HG02588 (cell line): ENCODE measurements around the gene UBD.

Source experiments
- ATAC-seq: cut with Tn5 transposase; IDR thresholded peaks from one replicate; pipeline ENCODE4 v1.9.1; 2021; ENCODE audit warnings: mild to moderate bottlenecking, moderate library complexity; ENCODE audit not compliant: unreplicated experiment

The UBD gene

GRCh38 chr6:29524044-29524443, 35.5 kb downstream of the UBD start:
- ATAC-seq: no peak

- no peak for ATAC-seq
These were observed 37.3 kb downstream of the UBD start for GRCh38 chr6:29522227-29522626.

GRCh38 chr6:29521006-29521680, 38.4 kb downstream of the UBD start:
- ATAC-seq: no peak

DNA sequence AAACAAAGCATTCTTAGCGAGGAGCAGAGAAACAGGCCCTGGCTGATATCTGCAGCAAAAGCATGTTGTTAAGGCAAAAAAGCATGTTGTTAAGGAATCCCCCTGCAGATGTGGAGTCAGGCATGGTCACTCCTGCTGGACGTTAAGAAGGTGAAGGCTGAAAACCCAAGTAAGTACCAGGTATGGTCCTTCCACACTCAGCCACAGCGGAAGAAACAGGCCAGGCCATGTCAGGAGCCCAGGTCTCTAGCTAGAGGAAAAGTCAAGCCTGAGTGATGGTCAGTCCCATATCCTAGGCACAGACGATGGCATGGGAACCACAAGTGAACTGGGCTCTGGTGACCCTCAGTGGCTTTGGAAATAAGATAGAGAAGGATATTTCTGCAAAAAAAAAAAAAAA, 39.3 kb downstream of the UBD start:
- ATAC-seq: no peak

GRCh38 chr6:29519291-29520010, 40.1 kb downstream of the UBD start:
- no peak for ATAC-seq

DNA sequence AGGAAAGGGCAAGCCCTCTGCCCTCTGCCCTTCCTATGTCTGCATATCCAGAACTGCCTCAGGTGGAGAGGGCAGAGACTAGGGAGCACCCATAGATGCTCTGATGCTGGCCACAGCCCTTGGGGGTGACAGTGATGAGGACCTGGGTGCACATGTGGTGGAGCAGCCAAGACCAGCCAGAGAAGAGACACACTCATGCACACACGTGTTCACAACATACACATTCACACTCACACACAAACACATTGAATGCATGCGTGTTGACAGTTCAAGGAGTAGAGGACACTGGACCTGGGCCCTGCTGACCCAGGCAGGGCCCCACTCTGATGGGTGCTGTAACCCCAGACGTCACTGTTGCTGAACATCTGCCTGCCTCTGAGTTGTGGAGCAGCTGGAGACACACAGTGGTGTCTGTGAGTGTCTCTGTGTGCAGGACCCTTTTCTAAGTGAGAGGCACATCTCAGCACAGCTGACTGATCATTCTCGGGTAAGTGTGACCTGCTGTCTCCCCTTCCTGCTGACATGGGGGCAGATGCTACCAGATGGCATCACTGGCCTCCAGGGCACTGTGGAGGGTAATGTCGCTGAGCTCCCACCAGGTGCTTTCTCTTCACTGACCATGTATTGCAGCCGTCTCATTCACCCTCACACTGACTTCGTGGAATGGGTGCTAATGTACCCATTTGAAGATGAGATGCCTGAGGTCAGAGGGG, 41.6 kb downstream of the UBD start:
- no peak for ATAC-seq

GRCh38 chr6:29517245-29517644, 42.3 kb downstream of the UBD start:
- ATAC-seq: no peak

- ATAC-seq: no peak
These were observed 43.4 kb downstream of the UBD start for GRCh38 chr6:29516108-29516507.

GRCh38 chr6:29510746-29511300, 48.7 kb downstream of the UBD start:
- ATAC-seq: no peak

DNA sequence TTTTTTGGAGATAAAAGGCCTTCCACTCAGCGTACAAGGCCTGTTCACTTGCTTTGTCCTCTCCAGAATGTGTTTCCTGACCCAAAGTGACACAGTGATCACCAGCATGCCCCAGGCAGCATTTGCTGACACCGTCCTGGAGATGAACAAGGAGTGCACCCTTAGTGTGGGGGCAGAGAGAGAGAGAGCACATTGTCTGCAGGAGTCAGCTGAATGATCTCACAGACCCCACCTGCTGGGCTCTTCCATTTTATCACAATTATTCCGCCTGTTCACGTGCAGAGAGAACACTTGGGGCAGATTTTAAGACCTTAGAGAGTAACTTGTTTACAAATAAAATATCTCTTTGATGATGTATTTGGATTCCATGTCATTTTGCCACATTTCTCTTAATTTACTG, 49.3 kb downstream of the UBD start:
- ATAC-seq: no peak

GRCh38 chr6:29509711-29510110, 49.8 kb downstream of the UBD start:
- no peak for ATAC-seq

DNA sequence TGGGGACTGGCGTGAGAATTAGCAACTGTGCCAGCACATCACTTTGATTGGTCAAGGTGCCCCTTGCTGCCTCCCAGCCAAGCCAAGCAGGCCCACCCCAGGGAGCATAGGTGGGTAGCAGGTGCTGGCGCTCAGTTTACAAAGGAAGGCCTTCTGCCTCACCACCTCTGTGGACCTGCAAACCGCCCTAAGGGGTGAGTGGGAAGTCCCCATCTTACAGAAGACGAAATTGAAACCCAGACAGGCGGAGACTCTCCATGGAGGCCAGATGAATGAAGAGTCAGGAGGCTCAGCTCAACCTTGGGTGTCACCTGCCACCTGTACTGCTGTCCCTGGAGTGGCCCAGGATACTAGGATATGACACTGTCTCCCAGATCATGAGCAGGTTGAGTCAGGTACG, 50.3 kb downstream of the UBD start:
- peak; percentile 81 for ATAC-seq

- no peak for ATAC-seq
These were observed 52.2 kb downstream of the UBD start for GRCh38 chr6:29507319-29507718.

DNA sequence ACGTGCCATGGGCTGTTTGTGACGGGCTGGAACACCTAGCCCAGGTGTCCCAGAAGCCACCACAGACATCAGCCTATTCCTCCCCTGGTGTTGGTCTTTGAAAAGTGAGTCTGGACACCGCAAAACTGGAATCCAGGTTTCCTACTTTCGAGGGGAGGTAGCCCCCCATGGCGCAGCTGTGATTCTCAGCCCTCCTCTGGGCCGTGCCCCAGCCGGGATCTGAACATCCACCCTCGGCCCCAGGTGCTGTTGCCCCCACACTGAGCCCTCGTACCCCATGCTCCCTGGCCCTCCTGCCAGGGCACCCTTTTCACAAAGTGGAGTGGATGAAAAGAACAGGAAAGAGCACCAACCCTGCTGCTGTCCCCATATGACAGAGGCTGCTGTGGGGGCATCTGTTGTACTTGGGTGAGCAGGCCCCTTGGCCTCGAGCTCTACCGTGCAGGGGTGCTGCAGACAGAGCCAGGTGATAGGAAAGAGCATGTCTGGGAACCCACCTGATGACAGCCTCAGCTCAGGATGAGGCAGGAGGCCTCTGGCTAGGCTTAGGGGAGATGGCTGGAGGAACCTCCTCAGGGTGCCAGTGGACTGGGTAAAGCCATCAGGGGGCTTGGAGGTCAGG, 53.0 kb downstream of the UBD start:
- ATAC-seq: no peak

DNA sequence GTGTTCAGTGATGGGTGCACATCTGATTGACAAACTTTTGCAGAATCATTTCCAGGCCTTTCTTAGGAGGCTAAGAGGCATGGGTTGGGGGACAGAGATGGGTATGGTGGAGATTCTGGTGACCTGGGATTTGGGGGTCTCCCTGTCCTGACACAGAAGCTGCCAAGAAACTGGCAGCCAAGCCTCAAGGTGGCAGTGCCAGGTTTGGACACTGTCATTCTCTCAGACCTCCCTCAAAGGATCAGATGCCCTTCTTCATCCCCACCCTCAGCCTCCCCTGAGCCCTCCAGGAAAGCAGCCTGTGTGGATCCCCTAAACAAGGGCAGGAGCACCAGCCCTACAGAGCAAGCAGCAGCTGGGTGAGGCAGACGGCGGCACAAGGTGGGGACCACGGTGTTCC, 53.7 kb downstream of the UBD start:
- ATAC-seq: no peak
